ENCODE results near the gene KCNIP1. TPM values are rescaled to one million over a fixed set of nuclear protein-coding genes. Genes with fewer than 3 reads are reported as not detected.
A peak's percentile ranks its signal among the peaks of the same experiment; 100 is the strongest.

The KCNIP1 gene
- total RNA-seq, 2 donors from 2014 or later, result 0.52 to 0.99 TPM

DNA sequence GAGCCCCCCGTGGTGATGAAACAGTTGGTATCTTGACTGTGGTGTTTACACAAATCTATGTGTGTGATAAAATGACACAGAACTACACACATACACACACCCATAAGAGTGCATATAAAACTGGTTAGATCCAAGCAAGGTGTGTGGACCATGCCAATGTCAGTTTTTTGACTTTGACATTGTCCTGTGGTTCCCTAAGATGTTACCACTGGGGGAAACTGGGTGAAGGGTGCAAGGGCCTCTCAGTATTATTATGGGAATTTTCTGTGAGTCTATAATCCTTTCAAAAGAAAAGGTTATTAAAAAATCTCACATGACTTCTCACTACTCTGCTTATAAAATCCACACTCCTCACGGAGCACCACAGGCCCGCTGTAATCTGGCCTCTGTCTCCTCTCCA is 13.4 kb upstream of the KCNIP1 start:
- peak overlapping the region; percentile 54 to 83 (median 76) for H3K27ac ChIP-seq
- no peak for ATAC-seq
- no peak overlapping the region for H3K4me3 ChIP-seq
- peaks cover 15% of the 10 kb centered on the region for H3K4me1 ChIP-seq
- DNase-seq, result no peak
- H3K9me3 ChIP-seq, result no peaks in the 10 kb centered on the region
- TF ChIP-seq, protein P1, sequence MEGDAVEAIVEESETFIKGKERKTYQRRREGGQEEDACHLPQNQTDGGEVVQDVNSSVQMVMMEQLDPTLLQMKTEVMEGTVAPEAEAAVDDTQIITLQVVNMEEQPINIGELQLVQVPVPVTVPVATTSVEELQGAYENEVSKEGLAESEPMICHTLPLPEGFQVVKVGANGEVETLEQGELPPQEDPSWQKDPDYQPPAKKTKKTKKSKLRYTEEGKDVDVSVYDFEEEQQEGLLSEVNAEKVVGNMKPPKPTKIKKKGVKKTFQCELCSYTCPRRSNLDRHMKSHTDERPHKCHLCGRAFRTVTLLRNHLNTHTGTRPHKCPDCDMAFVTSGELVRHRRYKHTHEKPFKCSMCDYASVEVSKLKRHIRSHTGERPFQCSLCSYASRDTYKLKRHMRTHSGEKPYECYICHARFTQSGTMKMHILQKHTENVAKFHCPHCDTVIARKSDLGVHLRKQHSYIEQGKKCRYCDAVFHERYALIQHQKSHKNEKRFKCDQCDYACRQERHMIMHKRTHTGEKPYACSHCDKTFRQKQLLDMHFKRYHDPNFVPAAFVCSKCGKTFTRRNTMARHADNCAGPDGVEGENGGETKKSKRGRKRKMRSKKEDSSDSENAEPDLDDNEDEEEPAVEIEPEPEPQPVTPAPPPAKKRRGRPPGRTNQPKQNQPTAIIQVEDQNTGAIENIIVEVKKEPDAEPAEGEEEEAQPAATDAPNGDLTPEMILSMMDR (IDR thresholded peaks at IDR 0.05), result no peak
- TF ChIP-seq POLR2A (IDR thresholded peaks at IDR 0.05), result no peak
- intact Hi-C loops (cut with DNase I), result no loop called here
- WGBS, 2 donors, result 63 to 72% methylated on average over 3 of the region's 3 CpGs
- no peaks in the 10 kb centered on the region for H3K27me3 ChIP-seq
- no peaks in the 10 kb centered on the region for H3K36me3 ChIP-seq (replicated peaks in 1 of 2; ENCODE audit: insufficient read depth in 1 of 2, low read depth in 2 of 2)

DNA sequence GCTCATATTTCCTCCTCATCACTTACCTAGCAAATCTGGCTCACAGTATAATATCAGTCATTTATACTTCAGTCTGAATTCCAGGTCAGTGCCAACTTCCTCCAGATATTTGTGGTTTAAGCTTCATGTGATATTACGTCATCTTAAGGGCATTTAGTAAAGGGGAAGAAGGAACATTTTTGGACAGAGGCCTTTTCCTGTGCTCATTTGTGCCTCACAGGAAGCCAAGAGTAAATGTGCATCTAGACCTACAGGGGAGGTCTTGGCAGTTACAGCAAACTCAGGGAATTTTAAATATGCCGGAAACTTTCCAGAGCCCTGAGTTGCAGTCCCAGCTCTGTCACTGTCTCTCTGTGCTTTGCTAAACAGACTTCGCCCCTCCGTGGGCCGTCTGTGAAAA is 12.3 kb upstream of the KCNIP1 start:
- Histone ChIP-seq H3K27me3 (no peaks in the 10 kb centered on the region), H3K4me3 (no peak overlapping the region), H3K9me3 (no peaks in the 10 kb centered on the region), H3K36me3 (replicated peaks in 1 of 2; ENCODE audit: insufficient read depth in 1 of 2, low read depth in 2 of 2) (no peaks in the 10 kb centered on the region), H3K27ac (peak overlapping the region; percentile 54 to 83 (median 76)), H3K4me1 (peaks cover 15% of the 10 kb centered on the region)
- DNase-seq, result peak; percentile 12 to 64 (median 32)
- peak; percentile 90 for ATAC-seq
- intact Hi-C loops (cut with DNase I), result no loop called here
- TF ChIP-seq, protein P1 (IDR thresholded peaks at IDR 0.05), result peak in 1 of 7 experiments; percentile 12
- peak in 1 of 3 donors; percentile 24 for TF ChIP-seq POLR2A (IDR thresholded peaks at IDR 0.05)
- WGBS, 2 donors, result 34 to 63% methylated on average over 4 to 5 of the region's 5 CpGs

DNA sequence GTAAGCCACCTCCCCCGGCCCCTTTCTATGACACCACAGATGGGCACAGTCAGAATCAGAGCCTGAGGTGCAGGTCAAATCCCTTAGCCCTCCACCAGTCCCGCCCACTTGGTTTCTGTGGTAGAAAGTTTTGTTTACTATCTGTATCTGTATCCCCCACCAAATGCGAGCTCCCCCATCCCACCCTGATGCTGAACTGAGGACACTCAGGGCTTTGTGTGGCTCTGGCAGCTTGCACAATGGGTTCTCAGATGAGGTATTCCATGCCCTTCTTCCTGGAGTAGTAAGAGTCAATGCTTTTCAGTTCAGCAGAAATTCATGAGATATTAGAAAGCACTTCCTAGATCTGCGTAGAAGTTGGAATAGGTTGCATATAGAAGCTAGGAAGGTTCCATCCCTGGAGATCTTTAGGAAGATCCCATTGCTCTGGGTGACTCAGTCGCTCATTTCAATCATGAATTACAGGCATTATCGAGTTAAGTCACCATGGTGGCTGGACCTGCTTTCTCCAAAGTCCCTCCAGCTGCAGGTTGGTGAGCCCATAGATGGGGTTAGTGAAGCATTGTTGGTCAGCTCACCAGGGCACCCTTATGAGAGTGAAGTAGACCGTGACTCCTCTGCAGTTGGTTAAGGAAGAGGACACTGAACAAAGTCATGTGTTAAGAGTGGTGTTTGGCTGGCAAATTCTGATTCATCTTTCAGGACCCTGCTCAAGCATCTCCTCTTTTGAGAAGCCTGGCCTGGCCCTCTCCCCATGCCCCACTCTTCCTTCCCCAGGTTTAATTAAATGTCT is 10.6 kb upstream of the KCNIP1 start:
- H3K27me3 ChIP-seq, result no peaks in the 10 kb centered on the region
- peaks cover 15% of the 10 kb centered on the region for H3K4me1 ChIP-seq
- H3K9me3 ChIP-seq, result no peaks in the 10 kb centered on the region
- TF ChIP-seq, protein P1 (IDR thresholded peaks at IDR 0.05), result no peak
- TF ChIP-seq POLR2A (IDR thresholded peaks at IDR 0.05), result no peak
- ATAC-seq (no peak), DNase-seq (no peak)
- no peak overlapping the region for H3K4me3 ChIP-seq
- intact Hi-C loops (cut with DNase I), result no loop called here
- H3K27ac ChIP-seq, result no peak overlapping the region
- WGBS, 2 donors, result 67 to 72% methylated on average over 7 of the region's 7 CpGs
- no peaks in the 10 kb centered on the region for H3K36me3 ChIP-seq (replicated peaks in 1 of 2; ENCODE audit: insufficient read depth in 1 of 2, low read depth in 2 of 2)

DNA sequence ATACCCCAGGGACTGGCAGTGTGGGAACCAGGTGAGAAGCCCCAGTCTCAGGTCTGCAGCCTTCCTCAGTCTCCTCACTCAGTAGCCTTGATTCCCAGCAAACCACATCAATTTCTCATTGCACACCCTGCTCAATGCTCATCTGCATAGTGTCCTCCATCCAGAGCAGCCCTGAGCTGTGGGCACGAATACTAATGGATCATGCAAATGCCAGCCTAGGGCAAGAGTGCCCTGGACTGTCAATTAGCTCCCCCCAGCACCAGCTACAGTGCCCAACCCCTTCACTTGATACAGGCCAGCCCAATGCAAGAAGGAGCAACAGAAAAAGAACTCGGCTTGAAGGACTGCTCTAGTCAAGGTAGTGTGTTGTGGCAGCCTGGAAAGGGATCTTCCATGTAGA is 9.8 kb upstream of the KCNIP1 start:
- DNase-seq (no peak), ATAC-seq (no peak)
- H3K27ac ChIP-seq, result no peak overlapping the region
- no peaks in the 10 kb centered on the region for H3K36me3 ChIP-seq (replicated peaks in 1 of 2; ENCODE audit: insufficient read depth in 1 of 2, low read depth in 2 of 2)
- no peaks in the 10 kb centered on the region for H3K27me3 ChIP-seq
- intact Hi-C loops (cut with DNase I), result no loop called here
- TF ChIP-seq, protein P1 (IDR thresholded peaks at IDR 0.05), result no peak
- TF ChIP-seq POLR2A (IDR thresholded peaks at IDR 0.05), result no peak
- H3K4me1 ChIP-seq, result peaks cover 15% of the 10 kb centered on the region
- WGBS, 2 donors, result 51 to 65% methylated on average over 2 of the region's 2 CpGs
- no peaks in the 10 kb centered on the region for H3K9me3 ChIP-seq
- H3K4me3 ChIP-seq, result no peak overlapping the region

Measured in body of pancreas (tissue), 4 donors.